Measurements from ENCODE around the gene ACADM. TPM values are rescaled to one million over a fixed set of nuclear protein-coding genes. Genes with fewer than 3 reads are reported as not detected.

Gene ACADM
- total and polyA plus RNA-seq, 2 donors (not counting 3 experiments of a cell fraction or from before 2014, with no cell fraction given), result 10.8 to 32.5 TPM

DNA sequence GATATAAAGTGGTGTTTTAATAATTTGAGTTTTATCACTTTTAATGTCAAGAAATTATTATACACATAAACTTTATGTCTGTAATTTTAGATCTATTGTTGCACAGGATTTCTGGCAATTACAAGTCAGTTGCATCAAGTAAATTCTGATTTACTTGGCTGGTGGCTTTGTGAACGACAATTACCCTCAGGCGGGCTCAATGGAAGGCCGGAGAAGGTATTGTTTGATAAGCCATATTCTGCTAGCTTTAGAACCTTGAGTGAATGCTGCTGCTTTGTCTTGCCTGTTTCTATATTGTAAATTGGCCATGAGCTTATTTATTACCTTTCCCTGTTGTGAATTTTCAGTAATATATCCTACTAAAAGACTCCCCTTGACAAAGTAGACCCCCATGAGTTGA, 67.6 kb downstream of the ACADM start:
- DNase-seq (ENCODE audit: low read depth, low spot score), result no peak
- Histone ChIP-seq H3K27me3 (ENCODE audit: control insufficient read depth in 2 of 2, insufficient read depth in 2 of 2, low read length in 2 of 2) (no peaks in the 10 kb centered on the region), H3K9me3 (replicated peaks; ENCODE audit: control insufficient read depth, insufficient read depth, low read length) (no peaks in the 10 kb centered on the region), H3K4me1 (ENCODE audit: control insufficient read depth, extremely low read depth, insufficient read depth, low read length) (peaks cover 26% of the 10 kb centered on the region), H3K4me2 (ENCODE audit: insufficient read depth, low read length) (peak overlapping the region; percentile 27), H3K9me1 (replicated peaks; ENCODE audit: control insufficient read depth, extremely low read depth, insufficient read depth, low read length) (no peaks in the 10 kb centered on the region), H3K9ac (replicated peaks; ENCODE audit: extremely low read depth, insufficient read depth, low read length) (no peak overlapping the region), H3K36me3 (ENCODE audit: control insufficient read depth in 2 of 2, extremely low read depth in 1 of 2, insufficient read depth in 2 of 2, low read length in 2 of 2) (peaks cover 20 to 52% of the 10 kb centered on the region in 2 experiments), H4K20me1 (replicated peaks; ENCODE audit: control insufficient read depth, extremely low read depth, insufficient read depth, low read length) (peaks cover 13% of the 10 kb centered on the region), H3K79me2 (ENCODE audit: control insufficient read depth, insufficient read depth, low read length) (peaks cover 55% of the 10 kb centered on the region), H3K27ac (ENCODE audit: insufficient read depth, low read depth, low read length) (no peak overlapping the region), H3K4me3 (replicated peaks in 1 of 3; ENCODE audit: insufficient read depth in 1 of 3, low read depth in 1 of 3, low read length in 3 of 3) (no peak overlapping the region), H2AFZ (ENCODE audit: low read depth, low read length) (no peak overlapping the region)
- no TSS peak for BruUV-seq (replicated peaks)
- POLR2A ChIA-PET, result no interaction called here
- no peak for TF ChIP-seq POLR2AphosphoS5 (IDR thresholded peaks at IDR 0.05; ENCODE audit: insufficient read depth, low read depth, low read length)
- TF ChIP-seq POLR2A (IDR thresholded peaks at IDR 0.05; ENCODE audit: low read depth, low read length), result no peak
- no peak for TF ChIP-seq MYC (IDR thresholded peaks at IDR 0.05; ENCODE audit: low read depth, low read length)
- TF ChIP-seq, protein P1, sequence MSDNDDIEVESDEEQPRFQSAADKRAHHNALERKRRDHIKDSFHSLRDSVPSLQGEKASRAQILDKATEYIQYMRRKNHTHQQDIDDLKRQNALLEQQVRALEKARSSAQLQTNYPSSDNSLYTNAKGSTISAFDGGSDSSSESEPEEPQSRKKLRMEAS (IDR thresholded peaks at IDR 0.05; ENCODE audit: insufficient read depth, insufficient read length), result no peak
- TF ChIP-seq GATA2 (IDR thresholded peaks at IDR 0.05; ENCODE audit: insufficient read depth, insufficient read length, low read depth, low read length), result no peak
- no peak for TF ChIP-seq FOS (IDR thresholded peaks at IDR 0.05; ENCODE audit: borderline replicate concordance, insufficient read depth, low read length)
- TF ChIP-seq EZH2 (IDR thresholded peaks at IDR 0.05; ENCODE audit: borderline replicate concordance, low read depth, low read length, severe bottlenecking), result no peak
- TF ChIP-seq JUN (IDR thresholded peaks at IDR 0.05; ENCODE audit: borderline replicate concordance, insufficient read depth, insufficient read length, low read depth), result no peak
- no peak for TF ChIP-seq CTCF (IDR thresholded peaks at IDR 0.05; ENCODE audit: extremely low read depth in 1 of 2, insufficient read depth in 1 of 2, low read depth in 1 of 2, low read length in 2 of 2)
- dilution Hi-C loops (cut with MboI; ENCODE audit: extremely low pct_ligation_motif_present, low sequenced_read_pairs) (no loop called here), intact Hi-C loops (cut with micrococcal nuclease) (no loop called here)
- CTCF ChIA-PET, result no interaction called here
- no peak for FAIRE-seq

Measured in endothelial cell of umbilical vein (primary cell).